Panc1 (cell line): ENCODE data around the gene RPS6KL1.
"Not testable (repeated sequence)": the region's sequence is repeated elsewhere in the genome, so short reads cannot be mapped to it uniquely, and the experiment has no call there.

Experiments
- CTCF ChIP-seq: fragments of 450-650 bp; IDR thresholded peaks from 2 replicates; pipeline ENCODE4 v1.5.1; 2017; ENCODE audit warnings: mild to moderate bottlenecking
- POLR2AphosphoS5 ChIP-seq: IDR thresholded peaks from 2 replicates; pipeline ENCODE4 v1.6.1; 2012; ENCODE audit warnings: mild to moderate bottlenecking, low read depth, low read length, moderate library complexity
- TCF7L2 ChIP-seq: IDR thresholded peaks from 2 replicates; pipeline ENCODE4 v1.6.1; 2011; ENCODE audit warnings: mild to moderate bottlenecking, low read depth, low read length, inconsistent platforms

GRCh38 chr14:74931744-74932143, 8.7 kb upstream of the RPS6KL1 start:
- not testable (repeated sequence) for TF ChIP-seq POLR2AphosphoS5, CTCF, TCF7L2
